Esophagus muscularis mucosa (tissue), 4 donors: Measurements from ENCODE around the gene KREMEN1. TPM values are rescaled to one million over a fixed set of nuclear protein-coding genes. Genes with fewer than 3 reads are reported as not detected.

Experiments used
- DNase-seq: peaks from one replicate; pipeline ENCODE4 v3.0.0-alpha.2; 2017; ENCODE audit errors: extremely low spot score
- H3K27ac ChIP-seq, 4 donors: fragments of 200-600 bp; sonication (generic); replicated peaks in 1 of 4; 1 replicate in 3 of 4; 2 replicates in 1 of 4; pipeline ENCODE4 v1.5.1; 2016 to 2019; ENCODE audit warnings: mild to moderate bottlenecking in 1 of 4
- H3K27me3 ChIP-seq, 4 donors: fragments of 200-600 bp; sonication (generic); one replicate each; pipeline versions ENCODE4 v1.5.1 to v1.6.0; 2016 to 2019
- H3K36me3 ChIP-seq, 4 donors: fragments of 200-600 bp; sonication (generic); one replicate each; pipeline ENCODE4 v1.5.1; 2016 to 2019
- H3K4me1 ChIP-seq, 4 donors: fragments of 200-600 bp; sonication (generic); one replicate each; pipeline ENCODE4 v1.5.1; 2016 to 2019
- H3K4me3 ChIP-seq, 4 donors: fragments of 200-600 bp; sonication (generic); 1 replicate in 2 of 4; 2 replicates in 2 of 4; pipeline ENCODE4 v1.5.1; 2016 to 2019; ENCODE audit warnings: mild to moderate bottlenecking in 4 of 4, moderate library complexity in 1 of 4
- H3K9me3 ChIP-seq, 4 donors: fragments of 200-600 bp; sonication (generic); 1 replicate in 3 of 4; 2 replicates in 1 of 4; pipeline ENCODE4 v1.5.1; 2016 to 2019
- CTCF ChIP-seq, 3 experiments: fragments of 200-600 bp in 2 of 3; fragments of 450-650 bp in 1 of 3; sonication (generic) in 2 of 3; IDR thresholded peaks; one replicate each; pipeline ENCODE4 v1.5.1; 2017 to 2019; ENCODE audit warnings: antibody characterized with exemption in 3 of 3, mild to moderate bottlenecking in 2 of 3, moderate library complexity in 1 of 3
- EP300 ChIP-seq: sonication (generic); formaldehyde crosslinking; IDR thresholded peaks from one replicate; pipeline ENCODE4 v1.6.1; 2017; ENCODE audit warnings: antibody characterized with exemption
- POLR2A ChIP-seq: fragments of 450-650 bp; IDR thresholded peaks from one replicate; pipeline ENCODE4 v1.6.1; 2017; ENCODE audit warnings: antibody characterized with exemption, moderate library complexity, mild to moderate bottlenecking, low read depth
- POLR2AphosphoS5 ChIP-seq, 2 donors: sonication (generic); formaldehyde crosslinking; IDR thresholded peaks; one replicate each; pipeline ENCODE4 v1.6.1; 2017; ENCODE audit warnings: antibody characterized with exemption in 2 of 2
- WGBS: methylation state at CpG from one replicate; pipeline ENCODE4 v1.1.5; 2018; 5-methylcytosine and 5-hydroxymethylcytosine counted together
- intact Hi-C: fragments of 100-400 bp; cut with DNase I; formaldehyde crosslinking; loops from one replicate; pipeline ENCODE4 v1.15.1; 2023
- total RNA-seq, 4 donors: library from RNA; depleted of rRNA; stranded (reverse); fragments of >200 nt; gene quantifications; one replicate each; pipeline versions ENCODE4 v1.1.0 to v1.2.1, GENCODE V29; 2016

KREMEN1 gene
- total RNA-seq, 4 donors from 2014 or later, result 8.7 to 14.6 (median 12.4) TPM

- peaks cover 8 to 30% (median 20%) of the 10 kb centered on the region in 4 donors for H3K4me1 ChIP-seq
Measured at GRCh38 chr22:29204455-29205183, 131.8 kb downstream of the KREMEN1 start.

GRCh38 chr22:29205252-29205593, 132.4 kb downstream of the KREMEN1 start:
- 64% methylated on average over 7 of the region's 11 CpGs for WGBS
- H3K4me1 ChIP-seq, result peaks cover 8 to 30% (median 20%) of the 10 kb centered on the region in 4 donors
- intact Hi-C loops, result no loop called here
- H3K36me3 ChIP-seq, result no peaks in the 10 kb centered on the region
- H3K27me3 ChIP-seq, result peaks cover 0 to 16% (median 9%) of the 10 kb centered on the region in 4 donors
- peak overlapping the region; percentile 51 to 63 (median 55) for H3K4me3 ChIP-seq
- no peaks in the 10 kb centered on the region for H3K9me3 ChIP-seq
- DNase-seq, result no peak
- no peak overlapping the region for H3K27ac ChIP-seq
- no peak for TF ChIP-seq EP300
- no peak for TF ChIP-seq POLR2AphosphoS5 (IDR thresholded peaks at IDR 0.05)
- TF ChIP-seq CTCF (IDR thresholded peaks at IDR 0.05), result no peak
- no peak for TF ChIP-seq POLR2A

More at GRCh38 chr22:29204455-29205183, 131.8 kb downstream of the KREMEN1 start:
- DNase-seq, result no peak
- WGBS, result 89% methylated on average over 6 of the region's 8 CpGs
- H3K36me3 ChIP-seq, result no peaks in the 10 kb centered on the region
- TF ChIP-seq POLR2AphosphoS5 (IDR thresholded peaks at IDR 0.05) (no peak), CTCF (IDR thresholded peaks at IDR 0.05) (no peak)
- peaks cover 0 to 16% (median 9%) of the 10 kb centered on the region in 4 donors for H3K27me3 ChIP-seq
- no peaks in the 10 kb centered on the region for H3K9me3 ChIP-seq
- no peak overlapping the region for H3K4me3 ChIP-seq
- no peak overlapping the region for H3K27ac ChIP-seq
- intact Hi-C loops, result no loop called here

- 6% methylated on average over 6 of the region's 90 CpGs for WGBS
- Histone ChIP-seq H3K36me3 (no peaks in the 10 kb centered on the region), H3K27me3 (peaks cover 0 to 16% (median 9%) of the 10 kb centered on the region in 4 donors), H3K9me3 (no peaks in the 10 kb centered on the region), H3K4me3 (peak within 1 kb of the TSS; percentile 51 to 63 (median 55)), H3K4me1 (peaks cover 8 to 30% (median 20%) of the 10 kb centered on the region in 4 donors), H3K27ac (no peak within 1 kb of the TSS)
- DNase-seq, result no peak
- intact Hi-C loops, result no loop called here
- TF ChIP-seq EP300 (no peak), CTCF (IDR thresholded peaks at IDR 0.05) (peak; percentile 18 to 32 (median 19))
Measured at GRCh38 chr22:29205594-29206371, 132.9 kb downstream of the KREMEN1 start, which contains the start of gene EMID1. Gene EMID1 (plus strand): TSS chr22:29205896. CDS start chr22:29206039, 143 bp downstream.

GRCh38 chr22:29206372-29207242, 133.8 kb downstream of the KREMEN1 start:
- no peaks in the 10 kb centered on the region for H3K36me3 ChIP-seq
- H3K9me3 ChIP-seq, result no peaks in the 10 kb centered on the region
- H3K27me3 ChIP-seq, result peaks cover 0 to 16% (median 9%) of the 10 kb centered on the region in 4 donors
- WGBS, result 62% methylated on average over 19 of the region's 19 CpGs
- no peak overlapping the region for H3K27ac ChIP-seq
- intact Hi-C loops, result no loop called here
- no peak for DNase-seq
- peaks cover 8 to 30% (median 20%) of the 10 kb centered on the region in 4 donors for H3K4me1 ChIP-seq
- TF ChIP-seq POLR2A (no peak), EP300 (no peak), POLR2AphosphoS5 (IDR thresholded peaks at IDR 0.05) (no peak), CTCF (IDR thresholded peaks at IDR 0.05) (no peak)
- peak overlapping the region; percentile 51 to 63 (median 55) for H3K4me3 ChIP-seq
